Lower lobe of right lung (tissue), 2 donors: Measurements from ENCODE around the gene CLNK. TPM values are rescaled to one million over a fixed set of nuclear protein-coding genes. Genes with fewer than 3 reads are reported as not detected.
A peak's percentile ranks its signal among the peaks of the same experiment; 100 is the strongest.

Experiments used
- ATAC-seq, 2 donors: fragments of 200-7000 bp; cut with Tn5 transposase; one replicate each; pipeline ENCODE4 v1.9.1; 2020 to 2022; ENCODE audit warnings: mild to moderate bottlenecking in 2 of 2, moderate library complexity in 2 of 2
- DNase-seq: peaks from one replicate; pipeline ENCODE4 v3.0.0-alpha.2; 2020
- H3K27ac ChIP-seq: fragments of 200-600 bp; one replicate; pipeline ENCODE4 v1.8.0; 2022
- H3K27me3 ChIP-seq: fragments of 200-600 bp; one replicate; pipeline ENCODE4 v1.8.0; 2022; ENCODE audit warnings: low read depth
- H3K36me3 ChIP-seq: fragments of 200-600 bp; one replicate; pipeline ENCODE4 v1.8.0; 2022; ENCODE audit warnings: mild to moderate bottlenecking
- H3K4me1 ChIP-seq: fragments of 200-600 bp; one replicate; pipeline ENCODE4 v1.8.0; 2022
- H3K4me3 ChIP-seq: fragments of 200-600 bp; one replicate; pipeline ENCODE4 v1.8.0; 2022; ENCODE audit warnings: mild to moderate bottlenecking
- H3K9me3 ChIP-seq: fragments of 200-600 bp; one replicate; pipeline ENCODE4 v1.8.0; 2022
- CTCF ChIP-seq: fragments of 200-600 bp; IDR thresholded peaks from one replicate; pipeline ENCODE4 v1.8.0; 2022; ENCODE audit warnings: antibody characterized with exemption, mild to moderate bottlenecking
- intact Hi-C: fragments of 100-400 bp; cut with DNase I; formaldehyde crosslinking; loops from one replicate; pipeline ENCODE4 v1.11.0; 2022
- total RNA-seq: library from RNA; stranded (reverse); fragmentation: NEBNext Ultra II Directional; extraction: Animal tissue kit (Norgen Biotek cat#: 25700); gene quantifications from one replicate; pipeline ENCODE4 v1.2.1, GENCODE V29; 2021
- donor health status: DM: no; HTN: yes; CAD: no; lungs with severe emphysema.

The CLNK gene
- total RNA-seq, 1 donor from 2014 or later: 0.09 TPM

- Histone ChIP-seq H3K9me3 (no peaks in the 10 kb centered on the region), H3K27ac (no peak overlapping the region), H3K4me3 (no peak overlapping the region), H3K27me3 (no peaks in the 10 kb centered on the region), H3K36me3 (no peaks in the 10 kb centered on the region), H3K4me1 (no peaks in the 10 kb centered on the region)
- no peak for DNase-seq
- no peak for TF ChIP-seq CTCF
- no peak for ATAC-seq
- intact Hi-C loops: no loop called here
Measured at GRCh38 chr4:10470505-10470904, 214.1 kb downstream of the CLNK start.

- ATAC-seq: no peak
Measured at GRCh38 chr4:10466161-10466560, 218.4 kb downstream of the CLNK start.

DNA sequence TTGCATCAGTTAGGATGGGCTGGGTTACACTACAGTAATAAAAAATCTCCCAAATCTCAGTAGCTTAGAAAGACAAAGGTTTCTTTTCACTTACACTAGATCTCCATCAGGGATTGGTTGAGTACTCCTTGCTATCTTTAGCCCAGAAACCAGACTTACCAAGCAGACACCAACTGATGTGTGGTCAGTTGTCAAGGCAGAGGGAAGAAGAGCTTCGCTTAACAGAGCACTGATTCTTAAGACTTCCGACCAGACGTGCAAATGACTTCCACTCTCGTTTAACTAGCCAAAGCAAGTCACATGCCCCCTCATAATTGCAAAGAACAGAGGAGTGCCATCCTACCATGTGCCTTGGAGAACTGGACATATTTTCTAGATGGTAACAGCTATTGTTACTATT is 221.7 kb downstream of the CLNK start:
- no peaks in the 10 kb centered on the region for H3K9me3 ChIP-seq
- H3K27me3 ChIP-seq: peaks cover 26% of the 10 kb centered on the region
- no peak for DNase-seq
- no peak for ATAC-seq
- H3K4me1 ChIP-seq: peaks cover 9% of the 10 kb centered on the region
- H3K27ac ChIP-seq: no peak overlapping the region
- no peak overlapping the region for H3K4me3 ChIP-seq
- H3K36me3 ChIP-seq: no peaks in the 10 kb centered on the region
- intact Hi-C loops: no loop called here
- no peak for TF ChIP-seq CTCF

More at GRCh38 chr4:10466161-10466560, 218.4 kb downstream of the CLNK start:
- H3K4me3 ChIP-seq: no peak overlapping the region
- H3K27me3 ChIP-seq: peaks cover 18% of the 10 kb centered on the region
- H3K9me3 ChIP-seq: no peaks in the 10 kb centered on the region
- no peak for TF ChIP-seq CTCF
- intact Hi-C loops: no loop called here
- H3K36me3 ChIP-seq: no peaks in the 10 kb centered on the region
- H3K4me1 ChIP-seq: peaks cover 5% of the 10 kb centered on the region
- H3K27ac ChIP-seq: no peak overlapping the region
- DNase-seq: no peak

GRCh38 chr4:10461850-10462400 is 222.6 kb downstream of the CLNK start:
- DNase-seq: no peak
- Histone ChIP-seq H3K27ac (no peak overlapping the region), H3K36me3 (no peaks in the 10 kb centered on the region), H3K27me3 (peaks cover 31% of the 10 kb centered on the region), H3K4me1 (peaks cover 14% of the 10 kb centered on the region), H3K4me3 (peak overlapping the region; percentile 38), H3K9me3 (no peaks in the 10 kb centered on the region)
- no peak for ATAC-seq
- intact Hi-C loops: no loop called here
- TF ChIP-seq CTCF: no peak

GRCh38 chr4:10461091-10461849 is 223.3 kb downstream of the CLNK start:
- peak overlapping the region; percentile 38 for H3K4me3 ChIP-seq
- peaks cover 31% of the 10 kb centered on the region for H3K27me3 ChIP-seq
- peak; percentile 97 for TF ChIP-seq CTCF

More at GRCh38 chr4:10461091-10461849, 223.3 kb downstream of the CLNK start:
- H3K27ac ChIP-seq: no peak overlapping the region
- peaks cover 17% of the 10 kb centered on the region for H3K4me1 ChIP-seq
- ATAC-seq: peak; percentile 91 to 95
- no peaks in the 10 kb centered on the region for H3K9me3 ChIP-seq
- DNase-seq: peak; percentile 82
- no peaks in the 10 kb centered on the region for H3K36me3 ChIP-seq
- intact Hi-C loops: no loop called here
